K562 (cell line): ENCODE results near the gene NFIC. TPM values are rescaled to one million over a fixed set of nuclear protein-coding genes. Genes with fewer than 3 reads are reported as not detected.

ENCODE experiments used
- ATAC-seq: fragments of 200-7000 bp; cut with Tn5 transposase; 3 replicates; pipeline ENCODE4 v1.9.1; 2020; ENCODE audit warnings: moderate library complexity
- BruUV-seq: library from RNA; stranded (reverse); fragments of 400-500 nt; replicated peaks from 2 replicates; lab custom pipeline; 2021; lab: Mats Ljungman, UMichigan
- CTCF ChIA-PET: fragments of 300-600 bp; formaldehyde crosslinking; extraction: SDS; loops from one replicate; lab custom pipeline; 2021; ENCODE audit warnings: low intra/inter-chr PET ratio; lab: Yijun Ruan, JAX
- POLR2A ChIA-PET: fragments of 300-600, 350-650 bp; sonication (Branson Sonifier 250); formaldehyde crosslinking; extraction: SDS; loops from one replicate; lab custom pipeline; 2021; ENCODE audit warnings: antibody characterized with exemption, inconsistent platforms; lab: Yijun Ruan, JAX
- DNase-seq, 4 experiments: peaks; one replicate each; pipeline versions ENCODE4 v3.0.0 to v3.0.0-alpha.2; 2011 to 2018; ENCODE audit warnings: low spot score in 3 of 4, mixed read lengths in 3 of 4; ENCODE audit errors: extremely low read depth in 1 of 4
- FAIRE-seq: peaks from 2 replicates; lab custom pipeline; 2011; peaks lifted over from hg19 to GRCh38; lab: Jason Lieb, UNC
- H2AFZ ChIP-seq: 2 replicates; pipeline ENCODE4 v1.6.0; 2011; ENCODE audit warnings: low read depth, low read length, control low read depth, inconsistent platforms
- H3K27ac ChIP-seq: fragments of 200-600 bp; 3 replicates; pipeline ENCODE4 v1.8.0; 2011; ENCODE audit warnings: low read depth, mild to moderate bottlenecking, control low read depth, inconsistent platforms, low read length, moderate library complexity, mixed read lengths; ENCODE audit errors: extremely low read depth
- H3K27me3 ChIP-seq, 2 experiments: fragments of 300-600 bp in 1 of 2; 2 replicates in 1 of 2; 3 replicates in 1 of 2; pipeline versions ENCODE4 v1.6.0 to v1.8.0; 2011; ENCODE audit warnings: inconsistent platforms in 2 of 2, low read length in 2 of 2, mild to moderate bottlenecking in 1 of 2, mixed read lengths in 1 of 2, moderate library complexity in 1 of 2; ENCODE audit not compliant: control insufficient read depth in 2 of 2, insufficient read depth in 2 of 2
- H3K36me3 ChIP-seq: fragments of 300-600 bp; 3 replicates; pipeline ENCODE4 v1.8.0; 2011; ENCODE audit warnings: mild to moderate bottlenecking, low read length, inconsistent platforms; ENCODE audit not compliant: control insufficient read depth, insufficient read depth
- H3K4me1 ChIP-seq, 2 experiments: fragments of 200-600 bp in 1 of 2; replicated peaks in 1 of 2; 2 replicates in 1 of 2; 3 replicates in 1 of 2; pipeline versions ENCODE4 v1.5.1 to v1.8.0; 2011; ENCODE audit warnings: inconsistent platforms in 2 of 2, low read length in 2 of 2, mild to moderate bottlenecking in 1 of 2, mixed read lengths in 1 of 2, moderate library complexity in 1 of 2; ENCODE audit not compliant: control insufficient read depth in 2 of 2, insufficient read depth in 2 of 2
- H3K4me2 ChIP-seq: 2 replicates; pipeline ENCODE4 v1.6.1; 2011; ENCODE audit warnings: low read length, control low read depth, inconsistent platforms, mixed read lengths; ENCODE audit not compliant: insufficient read depth
- H3K4me3 ChIP-seq: fragments of 200-600 bp; sonication (generic), shearing (Covaris generic); 2 replicates; pipeline ENCODE4 v1.5.1; 2016; ENCODE audit warnings: control low read depth, inconsistent platforms
- H3K79me2 ChIP-seq: fragments of 200-600 bp; 3 replicates; pipeline ENCODE4 v1.8.0; 2011; ENCODE audit warnings: low read length, inconsistent platforms; ENCODE audit not compliant: control insufficient read depth, insufficient read depth
- H3K9ac ChIP-seq, 2 experiments: 2 replicates each; pipeline versions ENCODE4 v1.6.0 to v1.6.1; 2011; ENCODE audit warnings: low read depth in 2 of 2, low read length in 2 of 2, control low read depth in 1 of 2, inconsistent platforms in 1 of 2, mild to moderate bottlenecking in 1 of 2, mixed read lengths in 1 of 2; ENCODE audit not compliant: insufficient read depth in 1 of 2
- H3K9me1 ChIP-seq: one replicate; pipeline ENCODE4 v1.6.0; 2011; ENCODE audit warnings: inconsistent platforms, mild to moderate bottlenecking, low read length, moderate library complexity; ENCODE audit not compliant: control insufficient read depth, insufficient read depth
- H3K9me3 ChIP-seq: replicated peaks from 2 replicates; pipeline ENCODE4 v1.5.1; 2011; ENCODE audit warnings: low read depth, low read length, inconsistent platforms; ENCODE audit not compliant: control insufficient read depth, insufficient read depth
- H4K20me1 ChIP-seq: replicated peaks from 2 replicates; pipeline ENCODE4 v1.6.1; 2011; ENCODE audit warnings: low read length, inconsistent platforms, mixed read lengths; ENCODE audit not compliant: control insufficient read depth, insufficient read depth
- GATA2 ChIP-seq: sonication (generic); formaldehyde crosslinking; IDR thresholded peaks from 2 replicates; pipeline ENCODE4 v1.4.0; 2020; ENCODE audit warnings: mild to moderate bottlenecking, missing genetic modification reagents
- KHSRP ChIP-seq: fragments of 450-650 bp; IDR thresholded peaks from 2 replicates; pipeline ENCODE4 v1.6.1; 2017
- MAFK ChIP-seq: IDR thresholded peaks from 2 replicates; pipeline ENCODE4 v1.6.1; 2011; ENCODE audit warnings: low read length, improper control_type of control experiment
- POLR2A ChIP-seq: fragments of 450-650 bp; conservative IDR thresholded peaks from 2 replicates; pipeline ENCODE4 v1.6.1; 2016
- RBFOX2 ChIP-seq: fragments of 200-400 bp; formaldehyde crosslinking; IDR thresholded peaks from 2 replicates; pipeline ENCODE4 v1.6.1; 2017; ENCODE audit warnings: low read depth, mild to moderate bottlenecking, low read length, moderate library complexity
- USF1 ChIP-seq: sonication (generic); formaldehyde crosslinking; IDR thresholded peaks from 2 replicates; pipeline ENCODE4 v1.9.0; 2022; ENCODE audit warnings: mild to moderate bottlenecking, missing genetic modification reagents
- ZBTB11 ChIP-seq, 3 experiments: fragments of 200-800 bp in 1 of 3; fragments of 250-450 bp in 1 of 3; fragments of 450-650 bp in 1 of 3; sonication (Bioruptor Pico) in 1 of 3; sonication (Bioruptor generic) in 1 of 3; formaldehyde crosslinking in 1 of 3; IDR thresholded peaks; 2 replicates each; pipeline versions ENCODE4 v1.6.1 to v1.8.0; 2016 to 2022; ENCODE audit warnings: mild to moderate bottlenecking in 2 of 3, missing genetic modification characterization in 2 of 3, missing compliant biosample characterization in 1 of 3, moderate library complexity in 1 of 3
- WGBS: fragments of 100-300 bp; shearing (Covaris generic); methylation state at CpG from one replicate; pipeline ENCODE4 v1.1.6; 2016; ENCODE audit warnings: low coverage, mixed read lengths; ENCODE audit not compliant: insufficient coverage; ENCODE audit errors: missing lambda C conversion rate; 5-methylcytosine and 5-hydroxymethylcytosine counted together
- in situ Hi-C: fragments of 300-500 bp; cut with MboI; formaldehyde crosslinking; loops from 4 replicates; pipeline ENCODE4 v1.15.0; 2018; ENCODE audit warnings: inconsistent platforms, mixed read lengths
- intact Hi-C: fragments of 100-400 bp; cut with micrococcal nuclease; formaldehyde crosslinking; loops from 2 replicates; pipeline ENCODE4 v1.14.2; 2022
- polyA plus RNA-seq, 8 experiments: library from polyadenylated mRNA; depleted of rRNA in 4 of 8; stranded (reverse) in 5 of 8; unstranded in 3 of 8; fragments of >200 nt; fragmentation: Nextera tagmentation in 2 of 8; fragmentation: Illumina TruSeq in 1 of 8; extraction: Ambion mirVana in 2 of 8; extraction: Trizol in 1 of 8; gene quantifications; 2 replicates each; pipeline versions ENCODE4 v1.2.1 to v1.2.3, GENCODE V29; 2011 to 2014; ENCODE audit warnings: inconsistent platforms in 1 of 8, missing spikeins in 1 of 8
- total RNA-seq, 7 experiments: library from RNA; depleted of rRNA in 6 of 7; stranded (reverse); fragments of >200 nt in 6 of 7; fragmentation: Illumina TruSeq in 2 of 7; extraction: Trizol in 2 of 7; gene quantifications; 2 replicates each; pipeline versions ENCODE4 v1.2.1 to v1.2.3, GENCODE V29; 2011 to 2021; ENCODE audit warnings: low replicate concordance in 1 of 7
- TF ChIP-seq, protein P1 (sequence below): fragments of 200-800 bp; sonication (Bioruptor generic); IDR thresholded peaks from 2 replicates; pipeline ENCODE4 v1.6.1; 2016; ENCODE audit warnings: missing genetic modification characterization, missing compliant biosample characterization

NFIC gene
- total and polyA plus RNA-seq, 9 of the 15 experiments (the other 6 are each of a cell fraction or from before 2014, with no cell fraction given), result 0.71 to 62.1 (median 6.9) TPM

DNA sequence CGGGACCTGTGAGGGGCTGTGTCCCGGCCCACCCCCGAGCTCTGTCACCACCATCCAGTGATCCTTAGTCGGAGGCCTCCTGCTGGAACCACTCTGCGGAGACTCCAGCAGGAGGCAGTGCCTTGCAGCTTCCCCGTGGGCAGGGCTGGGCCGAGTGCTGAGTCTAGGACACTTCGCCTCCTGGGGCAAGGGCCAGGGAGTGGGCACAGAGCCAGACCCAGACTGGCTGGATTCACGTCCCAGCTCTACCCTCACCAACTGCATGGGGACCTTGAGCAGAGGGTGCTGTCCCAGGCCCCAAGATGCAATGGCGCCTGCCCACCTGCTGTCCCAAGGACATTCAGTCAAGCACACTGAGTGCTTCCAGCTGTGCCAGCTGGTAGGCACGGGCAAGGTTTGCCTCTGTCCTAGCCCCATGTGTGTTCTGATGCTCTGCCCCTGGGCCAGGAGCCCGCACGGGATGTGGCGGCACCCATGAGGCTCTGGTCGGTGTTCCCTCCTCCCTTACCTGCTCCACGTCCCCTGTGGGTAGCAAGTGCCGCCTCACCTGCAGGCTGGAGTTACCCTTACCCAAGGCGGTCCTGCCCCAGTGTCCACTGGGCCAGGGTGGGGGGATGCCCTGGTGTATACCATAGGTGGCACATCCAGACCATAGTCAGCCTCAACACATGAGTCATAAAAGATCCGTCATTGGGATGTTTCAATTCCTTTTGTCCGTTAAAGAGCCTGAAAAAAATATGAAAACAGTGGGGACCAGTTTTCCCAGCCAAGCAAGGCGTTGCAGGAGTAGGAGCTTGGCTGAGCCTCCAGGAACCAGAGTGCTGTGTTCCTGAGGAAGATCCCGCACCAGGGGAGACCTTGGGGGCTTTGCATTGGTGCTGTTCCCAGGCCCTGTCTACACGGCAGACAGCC, 147.1 kb downstream of the NFIC start:
- CTCF ChIA-PET, result no interaction called here
- peaks cover 10 to 72% of the 10 kb centered on the region in 2 experiments; a peak in 4 of 5 replicates for H3K4me1 ChIP-seq
- no peaks in the 10 kb centered on the region for H3K27me3 ChIP-seq
- intact Hi-C loops (no loop called here), in situ Hi-C loops (no loop called here)
- peak overlapping the region in 1 of 2 experiments; percentile 76; a peak in 2 of 4 replicates for H3K9ac ChIP-seq
- peaks cover 36% of the 10 kb centered on the region; the same call in 2 of the 3 replicates for H3K36me3 ChIP-seq
- WGBS, result 89% methylated on average over 23 of the region's 23 CpGs
- no peaks in the 10 kb centered on the region for H3K9me3 ChIP-seq
- DNase-seq (no peak), FAIRE-seq (no peak), ATAC-seq (0 out of 3 replicates have a peak, but pooled peaks have one; percentile 23)
- TF ChIP-seq MAFK (no peak), USF1 (CRISPR knock-in tag) (0 out of 2 replicates have a peak, but pooled peaks have one; percentile 39), GATA2 (CRISPR knock-in tag) (no peak), POLR2A (no peak), ZBTB11 (CRISPR knock-in tag; IDR thresholded peaks at IDR 0.05) (no peak), KHSRP (no peak), RBFOX2 (peak; percentile 39; the same call in 1 of the 2 replicates)
- TF ChIP-seq, protein P1, sequence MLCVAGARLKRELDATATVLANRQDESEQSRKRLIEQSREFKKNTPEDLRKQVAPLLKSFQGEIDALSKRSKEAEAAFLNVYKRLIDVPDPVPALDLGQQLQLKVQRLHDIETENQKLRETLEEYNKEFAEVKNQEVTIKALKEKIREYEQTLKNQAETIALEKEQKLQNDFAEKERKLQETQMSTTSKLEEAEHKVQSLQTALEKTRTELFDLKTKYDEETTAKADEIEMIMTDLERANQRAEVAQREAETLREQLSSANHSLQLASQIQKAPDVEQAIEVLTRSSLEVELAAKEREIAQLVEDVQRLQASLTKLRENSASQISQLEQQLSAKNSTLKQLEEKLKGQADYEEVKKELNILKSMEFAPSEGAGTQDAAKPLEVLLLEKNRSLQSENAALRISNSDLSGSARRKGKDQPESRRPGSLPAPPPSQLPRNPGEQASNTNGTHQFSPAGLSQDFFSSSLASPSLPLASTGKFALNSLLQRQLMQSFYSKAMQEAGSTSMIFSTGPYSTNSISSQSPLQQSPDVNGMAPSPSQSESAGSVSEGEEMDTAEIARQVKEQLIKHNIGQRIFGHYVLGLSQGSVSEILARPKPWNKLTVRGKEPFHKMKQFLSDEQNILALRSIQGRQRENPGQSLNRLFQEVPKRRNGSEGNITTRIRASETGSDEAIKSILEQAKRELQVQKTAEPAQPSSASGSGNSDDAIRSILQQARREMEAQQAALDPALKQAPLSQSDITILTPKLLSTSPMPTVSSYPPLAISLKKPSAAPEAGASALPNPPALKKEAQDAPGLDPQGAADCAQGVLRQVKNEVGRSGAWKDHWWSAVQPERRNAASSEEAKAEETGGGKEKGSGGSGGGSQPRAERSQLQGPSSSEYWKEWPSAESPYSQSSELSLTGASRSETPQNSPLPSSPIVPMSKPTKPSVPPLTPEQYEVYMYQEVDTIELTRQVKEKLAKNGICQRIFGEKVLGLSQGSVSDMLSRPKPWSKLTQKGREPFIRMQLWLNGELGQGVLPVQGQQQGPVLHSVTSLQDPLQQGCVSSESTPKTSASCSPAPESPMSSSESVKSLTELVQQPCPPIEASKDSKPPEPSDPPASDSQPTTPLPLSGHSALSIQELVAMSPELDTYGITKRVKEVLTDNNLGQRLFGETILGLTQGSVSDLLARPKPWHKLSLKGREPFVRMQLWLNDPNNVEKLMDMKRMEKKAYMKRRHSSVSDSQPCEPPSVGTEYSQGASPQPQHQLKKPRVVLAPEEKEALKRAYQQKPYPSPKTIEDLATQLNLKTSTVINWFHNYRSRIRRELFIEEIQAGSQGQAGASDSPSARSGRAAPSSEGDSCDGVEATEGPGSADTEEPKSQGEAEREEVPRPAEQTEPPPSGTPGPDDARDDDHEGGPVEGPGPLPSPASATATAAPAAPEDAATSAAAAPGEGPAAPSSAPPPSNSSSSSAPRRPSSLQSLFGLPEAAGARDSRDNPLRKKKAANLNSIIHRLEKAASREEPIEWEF (CRISPR knock-in tag), result no peak
- H2AFZ ChIP-seq, result no peak overlapping the region
- H4K20me1 ChIP-seq, result peaks cover 63% of the 10 kb centered on the region
- POLR2A ChIA-PET, result interaction anchor here (0.5 to 1.0 kb wide), 5 partner anchors 11 to 404 kb away, joined by 3 to 5 read pairs (median 3); no protein-coding TSS in a partner anchor
- H3K27ac ChIP-seq, result no peak overlapping the region
- no peak overlapping the region for H3K4me2 ChIP-seq
- H3K79me2 ChIP-seq, result peaks cover 82% of the 10 kb centered on the region
- no TSS peak for BruUV-seq
- no peak overlapping the region for H3K4me3 ChIP-seq
- peaks cover 11% of the 10 kb centered on the region for H3K9me1 ChIP-seq
